Activated CD4-positive, alpha-beta T cell treated with anti-CD3 and anti-CD28 coated beads, Interleukin-2, amount 50 U/mL, for 1 hour (primary cell): ENCODE results near the gene MRPL11.

Source experiments
- DNase-seq: peaks from one replicate; pipeline ENCODE4 v3.0.0-alpha.2; 2020

MRPL11 gene

DNA sequence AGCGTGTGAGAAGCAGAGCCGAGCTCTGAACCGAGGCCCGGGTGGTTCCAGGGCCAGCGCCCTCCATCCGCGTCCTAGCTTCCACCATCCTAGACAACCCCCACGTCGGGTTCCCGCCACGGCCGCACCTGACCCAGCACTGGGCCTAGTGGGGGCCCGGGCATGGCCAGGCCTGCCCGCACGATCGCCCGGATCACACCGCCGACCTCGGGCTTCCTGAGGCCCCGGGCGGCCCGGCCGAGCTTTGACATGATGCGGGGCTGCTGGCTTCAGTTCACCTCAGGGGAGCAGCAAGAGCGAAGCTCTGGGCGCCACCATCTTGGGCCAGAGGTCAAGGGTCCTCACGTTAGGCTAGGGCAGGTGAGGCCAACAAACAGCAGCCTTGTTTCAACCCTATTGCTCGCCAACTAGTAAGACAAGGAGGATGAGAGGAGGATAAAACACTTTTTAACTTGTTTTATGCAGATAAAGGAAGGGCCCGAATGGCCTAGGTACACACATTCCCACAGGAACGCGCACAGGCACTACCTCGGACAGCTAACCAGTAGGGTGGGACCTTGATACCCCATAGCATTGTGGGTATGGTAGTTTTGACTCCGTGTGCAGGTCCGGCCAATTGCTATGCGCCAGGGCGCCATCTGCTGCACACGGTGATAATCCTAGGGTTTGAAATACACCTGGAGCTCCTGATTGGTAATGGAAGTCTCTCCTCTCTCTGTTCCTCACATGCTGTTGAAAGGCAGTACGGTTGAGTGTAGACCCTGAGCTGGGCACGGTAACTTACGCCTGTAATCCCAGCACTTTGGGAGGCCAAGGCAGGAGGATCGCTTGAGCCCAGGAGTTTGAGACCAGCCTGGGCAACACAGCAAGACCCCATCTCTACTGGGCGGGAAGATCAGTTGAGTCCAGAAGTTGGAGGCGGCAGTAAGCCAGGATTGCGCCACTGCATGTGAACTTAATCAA is at the start of gene MRPL11:
MRPL11 (minus strand) TSS at position 345 of the 963 bp plus-strand sequence; CDS start at position 251, 94 bp downstream.
- DNase-seq, result peak; percentile 90

GRCh38 chr11:66484806-66485380 is 46.2 kb upstream of the MRPL11 start:
- DNase-seq, result no peak

- DNase-seq, result peak; percentile 94
These were observed 41.7 kb upstream of the MRPL11 start, which contains the start of gene DPP3 for GRCh38 chr11:66480117-66480938. Gene DPP3 (plus strand): TSS chr11:66480434. CDS start chr11:66482201, 1,767 bp downstream.

GRCh38 chr11:66479394-66480116 is 40.9 kb upstream of the MRPL11 start:
- DNase-seq, result no peak

DNA sequence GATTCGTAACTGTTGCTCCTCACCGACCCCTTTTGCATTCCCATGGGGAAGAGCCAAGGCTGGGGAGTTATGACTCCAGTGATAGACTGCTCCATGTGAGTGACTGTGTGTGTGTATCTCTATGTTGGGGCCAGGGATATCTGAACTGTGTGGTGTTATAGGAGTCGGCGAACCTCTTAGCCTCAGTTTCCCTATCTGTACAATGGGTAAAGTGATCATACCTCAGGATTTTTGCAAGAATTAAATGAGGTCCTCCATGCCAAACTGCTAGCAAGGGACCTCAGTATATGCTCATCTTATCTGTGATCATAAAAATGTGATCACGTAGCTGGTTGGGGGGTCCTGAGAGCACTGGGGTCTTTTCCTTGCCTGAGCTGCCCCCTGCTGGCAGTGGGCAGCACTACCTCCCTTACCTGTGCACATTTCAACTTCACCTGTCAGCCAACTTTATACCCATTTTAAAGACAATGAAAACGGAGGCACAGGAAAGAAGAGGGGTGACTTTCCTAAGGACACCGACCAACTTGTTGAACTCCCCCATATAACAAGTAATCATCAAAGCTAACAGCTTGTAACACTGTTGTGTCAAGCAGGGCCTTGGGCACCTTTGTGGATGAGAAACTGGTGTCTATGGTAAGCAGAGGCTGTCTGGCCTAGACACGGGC is 40.2 kb upstream of the MRPL11 start:
- DNase-seq, result peak; percentile 29

GRCh38 chr11:66477263-66478201 is 38.9 kb upstream of the MRPL11 start:
- no peak for DNase-seq

DNA sequence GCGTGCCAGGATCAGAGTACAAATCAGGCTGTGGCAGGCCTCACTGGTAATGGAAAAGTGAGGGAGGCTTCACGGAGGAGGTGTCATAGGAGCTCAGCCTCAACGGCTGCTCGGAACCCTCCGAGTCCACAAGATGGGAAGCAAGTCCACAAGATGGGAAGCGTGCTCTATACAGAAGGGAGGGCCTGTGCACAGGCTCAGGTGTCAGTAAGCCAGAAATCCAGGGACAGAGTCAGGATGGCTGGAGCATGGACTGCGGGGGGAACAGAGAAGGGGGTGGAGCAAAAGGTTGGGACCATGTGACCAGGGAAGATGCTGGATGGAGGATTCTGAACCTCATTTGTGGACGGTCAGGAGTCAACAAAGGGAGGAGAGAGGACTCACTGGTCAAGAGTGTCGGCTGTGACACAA is 38.2 kb upstream of the MRPL11 start:
- no peak for DNase-seq

DNA sequence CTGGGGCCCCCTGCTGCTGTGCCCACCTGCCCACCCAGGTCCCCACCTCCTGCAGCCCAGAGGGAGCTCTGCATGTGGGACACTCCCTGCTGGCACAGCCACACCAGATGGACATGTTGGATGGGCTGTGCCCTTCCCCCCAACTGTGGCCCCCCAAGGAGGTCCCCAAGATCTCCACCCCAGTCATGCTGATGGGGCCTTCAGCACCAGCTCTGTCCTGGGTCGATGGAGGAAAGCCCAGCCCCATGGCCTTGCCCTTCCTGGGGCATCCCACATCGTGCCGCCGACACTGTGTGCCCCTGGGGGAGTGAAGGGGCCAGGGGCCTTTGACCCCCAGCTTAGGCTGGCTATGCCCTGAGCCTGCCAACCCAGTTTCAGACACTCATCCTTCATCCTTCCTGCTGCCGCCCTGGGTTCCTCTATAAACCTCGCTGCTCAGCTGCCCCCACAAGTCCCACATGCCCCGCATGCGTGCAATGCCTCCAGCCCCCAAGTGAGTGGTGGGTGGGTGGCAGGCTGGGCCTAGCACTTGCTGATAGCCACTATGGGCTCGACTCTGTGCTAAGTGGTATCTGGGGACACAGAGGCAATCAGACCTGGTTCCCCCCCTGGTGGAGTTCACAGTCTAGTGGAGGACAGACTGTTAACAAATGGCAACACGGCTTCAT is 37.7 kb upstream of the MRPL11 start:
- DNase-seq, result no peak

GRCh38 chr11:66475349-66476172 is 36.9 kb upstream of the MRPL11 start:
- no peak for DNase-seq

DNA sequence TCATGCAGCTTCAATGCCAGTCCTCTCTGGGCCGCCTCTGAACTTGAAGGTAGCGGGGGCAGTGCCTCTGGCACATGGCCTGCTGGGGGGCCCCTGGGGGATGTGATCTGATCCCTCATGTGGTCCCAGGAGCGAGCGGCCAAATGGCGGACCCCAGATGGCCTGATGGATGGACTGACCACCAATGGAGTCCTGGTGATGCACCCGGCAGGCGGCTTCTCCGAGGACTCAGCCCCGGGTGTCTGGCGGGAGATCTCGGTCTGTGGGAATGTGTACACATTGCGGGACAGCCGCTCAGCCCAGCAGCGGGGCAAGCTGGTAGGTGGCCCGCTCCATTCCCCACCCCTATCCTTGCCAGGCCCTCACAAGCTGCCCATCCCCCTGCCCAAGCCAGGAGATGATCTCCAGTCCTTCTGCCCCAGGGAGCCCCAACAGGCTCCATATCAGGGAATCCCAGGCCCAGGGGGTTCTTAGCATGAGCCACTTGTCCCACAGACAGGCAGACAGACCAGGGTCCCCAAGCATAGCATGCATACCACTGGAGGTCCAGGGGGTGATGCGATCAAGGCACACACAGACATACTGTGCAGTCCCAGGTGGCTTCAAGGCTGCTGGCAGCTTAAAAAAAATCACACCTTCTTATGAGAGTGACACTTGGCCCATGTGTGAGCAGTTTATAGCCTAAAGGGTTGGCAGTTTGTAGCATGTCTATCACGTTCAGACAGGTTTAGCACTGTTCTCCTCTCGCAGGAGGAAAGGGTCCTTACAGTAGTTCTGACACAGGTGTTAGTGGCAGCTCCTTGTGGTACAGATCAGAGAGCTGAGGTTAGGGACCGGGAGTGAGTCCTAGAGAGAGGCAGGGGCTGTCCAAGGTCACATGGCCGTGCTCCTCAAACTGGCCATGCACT is 35.2 kb upstream of the MRPL11 start:
- DNase-seq, result no peak

GRCh38 chr11:66473167-66473566 is 34.5 kb upstream of the MRPL11 start:
- no peak for DNase-seq

DNA sequence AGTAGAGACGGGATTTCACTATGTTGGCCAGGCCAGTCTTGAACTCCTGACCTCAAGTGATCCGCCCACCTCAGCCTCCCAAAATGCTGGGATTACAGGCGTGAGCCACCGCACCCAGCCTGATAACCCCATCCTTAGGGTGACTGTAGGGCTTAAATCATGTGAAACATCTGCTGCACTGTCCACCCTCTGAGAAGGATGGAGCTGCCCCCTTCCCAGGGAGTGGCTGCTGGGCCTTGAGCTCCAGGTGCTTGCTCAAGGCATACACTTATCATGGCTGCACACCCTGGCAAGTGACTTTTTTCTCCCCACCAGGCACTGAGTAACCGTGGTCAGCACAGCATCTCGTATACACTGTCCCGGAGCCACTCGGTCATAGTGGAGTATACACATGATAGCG is 33.4 kb upstream of the MRPL11 start:
- no peak for DNase-seq

- DNase-seq, result no peak
These were observed 32.5 kb upstream of the MRPL11 start for GRCh38 chr11:66471142-66471541.

GRCh38 chr11:66470015-66470414 is 31.4 kb upstream of the MRPL11 start:
- DNase-seq, result no peak

GRCh38 chr11:66469441-66469840 is 30.8 kb upstream of the MRPL11 start:
- DNase-seq, result no peak

DNA sequence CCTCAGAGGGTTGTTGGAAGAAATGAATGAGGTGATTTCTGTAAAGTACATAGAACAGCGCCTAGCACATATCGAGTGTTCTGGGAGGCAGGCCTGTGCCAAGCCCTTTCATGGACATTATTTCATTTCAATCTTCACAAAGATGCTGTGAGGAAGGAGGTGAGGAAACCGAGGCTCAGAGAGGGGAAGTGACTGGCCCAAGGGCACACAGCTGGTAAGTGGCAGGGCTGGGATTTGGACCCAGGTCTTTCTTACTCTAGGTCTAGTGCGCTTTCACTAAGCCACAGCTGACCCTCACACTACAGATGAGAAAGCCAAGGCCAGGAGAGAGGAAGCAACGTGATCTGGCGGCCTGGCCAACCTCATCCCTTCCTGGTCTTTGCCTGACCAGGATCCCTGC is 30.0 kb upstream of the MRPL11 start:
- no peak for DNase-seq

DNA sequence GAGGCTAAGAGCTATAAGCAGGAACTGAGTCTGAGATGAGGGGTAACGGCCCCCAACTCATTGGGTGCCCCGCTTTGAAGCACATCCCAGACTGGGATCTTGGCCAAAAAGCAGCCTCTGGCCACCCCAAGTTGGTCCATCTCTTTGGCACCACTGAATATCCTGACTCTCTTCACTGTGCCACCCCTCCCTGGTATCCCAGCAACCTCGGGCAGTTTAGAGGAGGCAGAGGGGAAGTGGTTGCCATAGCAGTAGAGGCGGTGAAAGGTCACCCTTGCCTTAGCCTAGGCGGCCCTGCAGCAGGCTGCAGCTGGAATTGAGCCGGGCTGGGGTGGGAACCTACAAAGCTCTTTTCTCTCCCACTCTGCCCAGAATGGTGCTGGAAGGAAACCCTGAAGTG is 29.1 kb upstream of the MRPL11 start:
- no peak for DNase-seq

GRCh38 chr11:66467034-66467659 is 28.5 kb upstream of the MRPL11 start:
- DNase-seq, result peak; percentile 46
